Hematopoietic multipotent progenitor cell treated with erythropoietin and hydrocortisone succinate and interleukin-3 and kit ligand, for 6 days (in vitro differentiated cells): ENCODE measurements around the gene PARVA.

Source experiments
- DNase-seq: peaks from one replicate; pipeline ENCODE4 v3.0.0-alpha.2; 2015

PARVA gene

DNA sequence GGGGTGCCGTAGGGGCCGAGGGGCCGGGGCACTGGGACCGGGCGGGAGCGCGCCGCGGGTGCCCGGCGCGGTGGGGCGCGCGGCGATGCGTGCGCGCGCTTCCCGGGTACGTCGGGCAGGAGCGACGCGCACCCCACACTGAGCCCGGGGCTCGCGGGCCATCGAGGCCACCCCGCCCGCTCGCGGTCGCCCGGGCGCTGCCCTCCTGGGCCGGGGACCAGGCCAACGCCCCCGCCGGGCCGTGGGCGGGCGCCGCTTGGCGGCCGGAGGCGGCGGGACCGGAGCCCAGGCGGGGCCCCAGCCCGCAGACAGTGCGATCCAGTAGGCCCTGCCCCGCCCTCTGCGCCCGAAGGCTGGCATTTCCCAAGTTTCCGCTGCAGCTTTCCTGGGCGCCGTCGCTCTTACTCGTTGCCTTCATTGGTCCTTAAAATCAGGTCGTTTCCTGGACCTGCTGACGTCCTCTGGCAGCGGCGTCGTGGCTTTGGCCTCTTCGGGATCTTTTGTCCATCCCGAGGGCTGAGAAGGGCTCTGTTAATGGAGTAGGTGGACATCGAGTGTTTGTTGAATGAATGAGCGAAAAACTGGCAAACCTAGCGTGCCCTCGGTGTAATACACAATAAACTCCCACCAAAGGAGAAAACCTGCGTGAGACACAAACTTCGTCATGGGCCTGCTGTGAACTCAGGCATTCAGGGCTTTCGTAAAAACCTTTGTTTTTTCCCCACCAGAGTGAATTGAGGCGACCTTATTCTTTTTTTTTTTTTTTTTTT, 638 bp downstream of the PARVA start:
- no peak for DNase-seq

DNA sequence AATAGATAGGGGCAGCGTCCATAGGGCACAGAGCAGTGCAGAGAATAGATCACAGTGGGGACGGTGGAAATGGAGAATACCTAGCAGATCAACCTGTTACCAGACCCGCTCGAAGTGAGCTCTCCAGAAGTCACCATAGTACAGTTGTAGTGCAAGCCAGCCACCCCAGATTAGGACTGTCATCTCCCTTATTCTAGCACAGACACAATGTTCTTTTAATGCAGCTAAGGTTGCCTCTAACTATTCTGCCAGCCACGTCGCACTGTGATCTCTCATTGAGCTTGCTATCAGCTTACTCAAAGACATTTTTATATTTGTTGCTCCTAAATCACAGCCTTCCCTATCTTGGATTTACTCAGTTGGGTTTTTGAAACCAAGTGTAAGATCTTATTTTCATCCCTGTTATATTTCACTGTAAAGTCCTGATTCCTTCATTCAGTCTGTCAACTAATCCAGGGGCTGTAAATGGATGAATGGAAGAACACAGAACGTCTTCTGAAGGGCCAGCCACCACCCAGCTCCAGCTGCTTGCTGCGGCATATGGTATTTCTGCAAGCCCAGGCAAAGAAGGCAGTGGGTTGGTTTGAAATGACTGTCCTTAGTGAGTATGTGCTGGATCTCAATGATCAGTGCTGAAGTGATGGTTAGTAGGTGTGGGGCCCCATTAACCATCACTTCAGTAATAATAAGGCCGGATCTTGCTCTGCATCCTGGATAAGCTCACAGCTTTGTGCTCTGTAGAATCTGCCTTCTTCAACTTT, 3.4 kb downstream of the PARVA start:
- DNase-seq: no peak

DNA sequence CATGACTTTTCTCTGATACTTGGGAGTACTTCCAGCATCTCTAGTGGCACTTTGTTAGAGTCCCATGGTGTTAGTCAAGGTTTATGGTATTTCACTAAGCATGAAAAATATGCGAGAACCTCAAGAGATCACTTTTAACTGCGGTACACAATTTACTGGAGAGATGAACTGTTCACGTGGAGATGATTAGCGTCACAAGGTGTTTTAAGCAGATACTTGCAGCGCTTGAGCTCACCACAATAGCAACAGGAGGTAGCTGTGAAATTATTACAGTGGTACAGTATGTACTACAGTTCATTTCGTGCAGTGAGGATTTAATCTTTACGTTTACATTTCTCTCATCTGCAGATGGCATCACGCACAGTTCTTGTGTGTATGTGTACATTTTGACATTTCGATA, 4.5 kb downstream of the PARVA start:
- no peak for DNase-seq

DNA sequence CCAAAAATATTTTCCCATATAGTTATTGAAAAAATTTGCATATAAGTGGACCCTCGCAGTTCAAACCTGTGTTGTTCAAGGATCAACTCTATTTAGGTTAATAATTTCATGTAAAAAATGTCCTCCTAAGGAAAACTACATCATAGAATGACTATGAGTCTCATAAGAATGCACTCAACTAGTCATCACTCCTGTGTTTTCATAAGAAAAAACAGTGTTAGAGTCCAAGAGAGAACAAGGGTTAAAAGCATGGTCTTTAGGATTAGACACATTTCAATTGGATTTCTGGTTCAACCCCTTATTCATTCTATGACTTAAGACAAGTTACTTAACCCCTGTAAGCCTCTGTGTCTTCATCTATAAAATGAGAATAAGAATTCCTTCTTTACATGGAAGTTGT, 5.1 kb downstream of the PARVA start:
- no peak for DNase-seq

DNA sequence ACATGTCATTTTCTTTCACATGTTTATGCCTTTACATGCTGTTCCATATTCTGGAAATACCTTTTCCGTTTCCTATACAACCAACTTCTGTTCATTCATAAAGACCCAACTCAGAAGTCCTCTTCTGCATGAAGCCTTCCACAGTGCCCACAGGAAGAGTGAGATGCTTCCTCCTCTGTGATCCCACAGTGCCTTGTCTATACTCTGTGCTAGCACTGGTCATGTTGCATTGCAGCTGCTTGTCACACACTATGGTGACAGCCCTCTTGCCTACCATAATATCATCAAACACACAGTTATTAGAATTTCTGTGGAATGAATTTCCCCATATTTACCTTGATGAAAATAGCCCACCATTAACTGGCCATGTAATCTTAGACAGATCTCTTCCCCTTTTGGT, 8.9 kb downstream of the PARVA start:
- DNase-seq: no peak

DNA sequence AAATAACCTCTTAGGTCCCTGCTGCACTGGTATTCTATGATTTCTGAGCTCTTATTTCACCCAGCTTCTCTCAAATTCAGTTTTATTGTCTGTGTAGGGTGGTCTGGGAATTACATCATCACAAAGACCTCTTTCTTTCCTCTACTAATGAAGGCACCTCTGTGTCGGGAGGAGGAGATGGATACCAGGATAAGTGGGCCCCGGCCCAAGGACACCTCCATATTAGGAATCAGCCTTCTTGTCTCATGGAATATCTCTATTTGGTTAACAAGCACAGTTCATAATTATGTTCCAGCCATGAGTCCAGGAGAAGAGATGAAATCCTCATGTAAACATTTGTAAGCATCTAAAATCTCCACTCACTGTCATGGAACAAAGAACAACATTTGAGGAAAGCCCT, 9.4 kb downstream of the PARVA start:
- no peak for DNase-seq

DNA sequence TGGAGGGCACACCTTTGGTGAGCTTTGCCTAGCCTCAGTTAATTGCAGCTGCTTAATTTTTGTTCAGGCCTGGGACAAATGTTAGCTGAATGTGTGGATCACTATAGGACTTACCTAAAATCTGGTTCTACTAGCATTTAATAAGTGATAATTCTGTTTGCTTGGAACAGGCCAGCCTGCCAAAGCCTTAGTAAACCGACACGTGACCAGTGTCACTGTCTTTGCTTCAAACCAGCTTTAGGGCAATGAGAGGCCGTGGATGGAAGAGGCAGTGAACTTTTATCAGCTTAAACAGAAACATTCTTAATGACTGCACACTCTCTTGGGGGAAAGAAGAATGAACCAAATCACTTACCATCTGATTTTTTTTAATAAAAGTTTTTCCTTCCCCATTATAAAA, 10.8 kb downstream of the PARVA start:
- no peak for DNase-seq

DNA sequence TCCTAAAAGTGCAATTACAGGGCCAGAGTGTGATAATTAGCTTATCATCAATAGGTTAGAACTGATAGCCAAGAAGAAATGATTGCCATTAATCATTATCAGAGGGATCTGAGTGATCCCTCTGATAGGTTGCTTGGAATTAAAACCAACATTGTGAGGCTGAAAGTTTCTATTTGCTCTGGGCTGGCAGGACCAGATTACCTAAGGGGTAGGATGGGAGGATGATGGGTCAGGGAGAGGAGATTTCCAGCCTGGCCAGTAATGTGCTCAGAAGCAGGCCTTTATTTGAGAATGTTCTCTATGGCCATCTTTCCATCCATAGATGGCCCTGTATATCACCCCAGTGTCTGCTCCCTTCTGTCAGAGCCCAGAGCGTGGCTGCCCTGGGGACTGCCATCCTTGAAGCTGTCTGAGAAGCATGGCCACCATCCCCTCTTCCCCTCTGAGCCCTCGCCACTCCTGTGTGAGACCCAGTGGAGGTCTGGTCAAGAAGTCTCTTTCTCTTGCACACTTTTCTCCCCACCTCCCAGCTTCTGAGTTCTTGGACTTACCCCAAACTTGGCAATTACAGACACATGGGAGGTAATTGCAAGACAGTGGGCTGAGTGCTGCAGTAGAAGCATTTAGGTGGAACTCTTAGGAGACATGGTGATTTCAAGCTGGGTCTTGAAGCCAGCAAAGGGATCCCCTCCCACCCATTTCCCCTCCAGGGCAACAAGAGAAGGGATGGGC, 11.7 kb downstream of the PARVA start:
- DNase-seq: no peak

DNA sequence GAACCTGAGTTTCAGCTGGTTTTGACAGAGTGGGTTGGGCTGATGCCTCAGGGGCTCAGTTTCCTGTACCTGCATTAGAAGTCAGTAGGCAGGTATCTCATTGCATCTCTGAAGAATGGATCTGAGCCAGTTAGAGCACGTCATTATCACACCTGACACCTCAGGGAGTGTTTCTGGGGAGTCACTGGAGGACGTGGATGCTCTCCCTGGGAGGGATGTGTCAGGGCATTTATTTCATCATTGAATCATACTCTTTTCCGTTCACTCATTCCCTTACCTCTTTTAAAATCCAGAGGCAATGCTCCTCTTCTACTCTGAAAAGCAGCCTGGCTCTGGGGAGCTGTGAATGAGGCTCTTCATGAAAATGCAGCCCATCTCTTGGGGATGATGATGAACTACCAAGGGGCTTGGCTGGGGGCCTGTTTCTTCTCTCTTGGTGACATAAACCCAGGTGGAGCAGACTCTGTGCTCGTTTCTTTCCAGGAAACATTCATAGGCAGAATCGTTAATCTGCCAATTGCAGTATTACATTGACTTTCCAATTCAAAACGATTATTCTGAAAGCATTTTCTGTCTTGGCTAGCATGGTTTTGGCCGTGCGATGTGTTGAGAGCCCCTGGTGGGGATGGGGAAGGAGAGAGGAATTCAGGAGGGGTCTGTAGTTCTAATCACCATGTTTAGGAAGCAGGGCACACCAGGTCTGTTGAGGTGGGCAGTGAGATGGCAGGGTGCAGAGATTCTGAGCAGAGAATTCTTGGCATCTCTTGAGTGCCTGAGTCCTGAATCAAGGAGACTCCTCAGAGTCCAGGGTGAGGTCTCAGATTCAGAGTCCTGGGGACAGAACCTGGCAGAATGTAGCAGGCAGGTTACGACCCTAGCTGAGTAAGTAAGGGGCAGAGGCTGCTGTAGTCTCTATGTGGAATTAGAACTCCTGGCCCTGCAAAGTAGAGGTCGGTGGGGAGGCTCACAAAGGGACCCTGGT, 12.6 kb downstream of the PARVA start:
- DNase-seq: no peak

DNA sequence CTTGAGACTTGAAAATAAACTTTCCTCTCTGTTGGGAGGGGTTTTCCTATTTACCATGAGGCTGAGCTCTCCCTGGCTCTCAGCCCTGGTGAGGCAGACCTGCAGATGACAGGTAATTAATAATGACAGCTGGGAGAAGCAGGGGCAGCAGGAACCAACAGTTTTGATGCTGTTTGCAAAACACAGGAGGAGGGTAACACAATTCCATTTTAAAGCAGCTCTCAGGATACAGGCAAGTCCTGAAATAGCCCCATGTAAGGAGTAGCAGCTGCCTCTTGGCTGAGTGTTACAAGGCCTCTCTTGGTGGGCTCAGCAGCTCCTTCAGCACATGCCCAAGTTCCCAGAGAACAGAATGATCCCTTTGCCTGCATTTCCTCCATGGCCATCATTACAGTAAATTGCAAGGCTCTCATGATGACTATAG, 13.3 kb downstream of the PARVA start:
- no peak for DNase-seq

DNA sequence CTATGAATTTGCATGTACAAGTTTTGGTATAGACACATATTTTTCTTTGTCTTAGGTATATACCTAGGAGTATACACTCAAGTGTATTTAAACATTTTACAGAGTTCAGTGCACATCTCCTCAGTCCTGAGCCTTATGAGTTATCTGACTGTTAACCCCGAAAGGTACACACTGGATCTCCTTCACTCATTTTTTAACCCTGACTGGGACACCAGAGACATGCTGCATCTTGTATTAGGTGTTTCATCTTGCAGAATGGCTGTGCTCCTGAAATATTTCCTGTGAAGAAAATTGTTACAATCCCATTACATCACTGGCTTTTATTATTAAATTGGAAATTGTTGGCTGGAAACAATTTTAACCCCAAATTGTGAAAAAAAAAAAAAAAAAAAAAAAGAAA, 15.3 kb downstream of the PARVA start:
- no peak for DNase-seq

DNA sequence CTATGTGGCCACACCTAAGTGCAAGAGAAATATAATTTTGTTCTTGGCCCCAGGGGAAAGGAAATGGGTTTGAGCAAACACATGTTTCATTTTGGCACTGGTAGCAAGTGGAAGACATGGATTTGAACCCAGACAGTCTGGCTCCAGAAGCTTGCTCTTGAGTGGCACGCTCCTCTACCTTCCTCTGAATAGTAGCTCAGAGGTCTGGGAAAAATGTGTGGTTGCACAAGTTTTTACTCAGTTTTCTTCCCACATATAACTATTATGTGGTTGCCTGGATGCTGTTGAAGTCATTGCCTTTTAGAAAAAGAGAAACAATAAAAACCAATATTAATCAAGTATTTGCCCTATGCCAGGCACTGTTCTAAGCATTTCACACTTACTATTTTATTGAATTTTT, 16.3 kb downstream of the PARVA start:
- DNase-seq: no peak

DNA sequence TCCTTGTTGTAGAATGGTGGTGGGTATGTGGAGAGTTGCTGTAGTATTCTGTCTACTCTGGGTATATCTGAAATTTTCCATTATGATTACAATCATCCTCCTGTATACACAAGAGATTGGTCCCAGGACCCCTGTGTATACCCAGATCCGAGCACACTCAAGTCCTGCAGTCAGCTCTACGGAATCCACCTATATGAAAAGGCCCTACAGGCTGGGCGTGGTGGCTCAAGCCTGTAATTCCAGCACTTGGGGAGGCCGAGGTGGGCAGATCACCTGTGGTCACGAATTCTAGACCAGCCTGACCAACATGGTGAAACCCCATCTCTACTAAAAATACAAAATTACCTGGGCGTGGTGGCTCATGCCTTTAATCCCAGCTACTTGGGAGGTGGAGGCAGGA, 17.2 kb downstream of the PARVA start:
- DNase-seq: no peak

DNA sequence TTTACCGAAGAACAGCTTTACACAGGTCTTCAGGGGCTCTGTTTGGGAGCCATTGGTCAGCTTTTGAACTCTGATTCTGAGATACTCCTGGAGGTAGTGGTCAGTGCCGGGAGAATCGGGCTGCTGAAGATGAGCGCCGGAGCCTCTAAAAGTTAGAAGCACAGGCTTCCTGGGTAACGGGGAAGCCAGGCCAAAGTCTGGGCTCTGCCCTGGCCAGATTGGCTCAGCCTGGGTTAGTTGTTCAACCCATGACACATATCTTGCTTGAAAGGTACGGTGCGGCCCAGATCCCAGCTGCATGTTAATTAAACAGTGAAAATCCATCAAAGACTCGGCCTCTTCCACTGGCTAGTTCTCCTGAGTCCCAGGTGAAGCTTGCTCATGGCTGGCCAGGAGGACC, 18.0 kb downstream of the PARVA start:
- no peak for DNase-seq

DNA sequence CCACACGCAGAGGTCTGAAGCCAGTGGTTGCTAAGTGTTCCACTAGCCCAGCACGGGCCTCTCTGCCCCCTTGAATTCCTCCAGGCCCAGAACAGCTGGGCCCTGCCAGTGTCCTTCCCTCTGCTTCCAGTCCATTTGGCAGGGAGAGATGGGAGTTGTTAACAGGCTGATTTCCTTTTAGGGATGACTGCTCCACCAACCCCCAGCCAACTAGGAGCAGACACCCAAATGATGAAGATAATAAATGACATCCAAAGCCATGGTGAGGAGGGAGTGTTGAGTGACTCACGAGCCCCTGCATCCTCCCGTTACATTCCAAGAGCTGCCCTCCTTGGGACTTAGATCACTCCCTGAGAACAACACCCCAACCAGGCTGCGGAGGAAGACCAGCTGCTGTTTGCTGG, 20.6 kb downstream of the PARVA start:
- DNase-seq: no peak

DNA sequence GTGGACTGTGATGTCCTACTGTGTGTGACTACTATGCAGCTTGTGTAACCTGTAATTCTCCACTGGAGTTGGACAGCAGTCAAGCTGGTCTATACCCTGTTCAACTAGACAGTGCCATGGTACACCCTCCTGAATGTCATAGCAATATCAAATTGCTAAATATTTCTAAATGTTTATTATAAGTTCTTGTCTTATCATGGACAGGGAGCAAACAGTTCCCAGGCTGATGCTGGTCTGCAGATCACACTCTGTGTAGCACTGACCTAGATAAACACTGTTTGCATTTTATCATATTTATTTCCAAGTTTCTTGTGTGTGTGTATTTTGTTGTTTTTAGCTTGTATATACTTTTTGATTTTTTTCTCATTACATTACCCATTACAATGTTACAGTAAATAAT, 22.0 kb downstream of the PARVA start:
- no peak for DNase-seq

DNA sequence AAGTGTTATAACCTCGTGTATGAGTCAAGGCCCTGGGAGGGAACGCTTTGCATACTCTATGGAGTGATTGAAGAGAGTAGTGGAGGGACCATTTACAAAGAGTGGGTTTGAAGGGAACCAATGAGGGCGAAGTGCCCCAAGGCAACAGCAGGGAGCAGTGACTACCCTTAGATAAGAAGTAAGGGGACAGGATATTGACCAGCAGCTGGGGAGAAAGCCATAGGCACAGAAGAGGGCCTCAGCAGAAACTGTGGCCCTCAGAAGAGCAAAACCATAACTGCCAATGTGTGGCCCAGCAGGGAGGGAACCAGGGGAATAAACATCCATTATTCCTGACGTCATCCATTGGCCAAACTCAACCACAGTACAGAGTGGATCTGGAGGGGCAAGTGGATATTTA, 24.7 kb downstream of the PARVA start:
- DNase-seq: no peak

DNA sequence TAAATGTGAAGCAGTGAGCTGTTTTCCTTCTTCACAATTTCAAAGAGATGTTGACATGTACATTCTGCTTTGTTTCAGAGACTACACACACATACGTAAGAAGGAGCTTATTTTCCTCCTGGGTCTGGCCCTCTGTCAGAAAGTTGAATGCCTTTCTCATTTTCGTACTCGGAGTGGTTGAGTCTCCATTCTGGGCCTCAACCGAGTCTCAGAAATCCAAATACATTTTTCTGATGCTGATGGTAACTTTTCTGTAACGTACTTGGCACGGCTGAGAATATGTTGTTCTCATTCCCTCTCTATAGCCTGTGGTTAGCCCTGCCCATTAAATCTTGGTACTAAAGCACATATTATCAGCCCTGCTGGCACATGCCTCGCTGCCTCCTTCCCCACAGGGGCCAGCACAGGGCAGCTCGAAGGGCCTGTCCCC, 25.3 kb downstream of the PARVA start:
- DNase-seq: no peak

DNA sequence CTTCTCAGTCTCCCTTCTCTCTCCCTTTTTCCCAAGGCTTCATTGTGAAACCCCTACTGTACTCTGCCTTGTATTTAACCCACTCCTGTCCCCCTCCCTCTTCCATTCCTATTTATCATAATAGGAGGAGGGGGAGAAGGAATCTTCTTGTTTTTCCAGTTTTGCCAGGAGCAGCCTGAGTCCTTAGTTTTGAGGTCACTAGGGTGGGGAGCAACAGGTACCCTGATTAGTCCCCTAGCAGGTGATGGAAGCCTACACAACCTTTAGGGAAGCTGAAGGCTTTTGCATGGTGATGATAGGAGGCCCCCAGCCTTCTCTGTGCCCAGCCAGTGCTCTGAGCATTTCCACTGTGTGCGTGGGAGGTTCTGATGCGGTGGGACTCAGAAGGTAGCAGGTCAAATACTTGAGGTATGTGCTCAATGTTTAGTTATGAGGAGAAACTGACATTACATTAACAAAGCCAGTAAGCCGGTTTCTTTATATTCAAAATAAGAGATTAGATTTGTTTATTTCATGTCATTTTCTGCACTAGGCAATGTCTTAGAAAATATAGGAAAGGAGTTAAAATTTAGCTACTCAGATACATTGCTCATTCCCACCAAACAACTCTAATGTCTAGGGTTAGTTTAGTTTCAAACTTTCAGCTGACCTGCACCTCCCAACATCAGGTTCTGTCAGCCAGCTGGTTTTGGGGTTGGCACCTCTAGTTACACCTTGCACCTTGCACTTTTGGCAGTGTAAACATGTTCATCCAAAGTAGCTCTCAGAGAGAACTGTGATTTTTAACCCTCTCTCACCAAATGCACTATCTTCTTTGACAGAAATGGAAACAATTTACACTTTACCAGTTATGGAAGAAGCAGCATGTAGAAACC, 26.0 kb downstream of the PARVA start:
- no peak for DNase-seq

DNA sequence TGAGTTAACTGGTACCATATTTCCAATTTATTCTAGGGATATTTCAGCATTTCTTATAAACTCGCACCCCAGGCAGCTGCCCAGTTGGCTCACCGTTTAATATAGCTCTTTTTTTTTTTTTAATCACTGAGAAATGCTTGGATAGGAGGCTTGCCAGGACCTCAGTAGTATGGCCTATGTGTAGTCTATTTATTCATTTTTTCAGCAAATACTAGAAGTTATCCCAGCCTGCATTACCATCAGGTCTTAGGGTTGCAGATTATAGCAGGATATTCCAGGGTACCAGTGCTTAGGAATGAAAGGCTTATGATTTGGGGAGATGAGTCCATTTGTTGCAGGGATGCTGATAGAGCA, 26.6 kb downstream of the PARVA start:
- DNase-seq: no peak

DNA sequence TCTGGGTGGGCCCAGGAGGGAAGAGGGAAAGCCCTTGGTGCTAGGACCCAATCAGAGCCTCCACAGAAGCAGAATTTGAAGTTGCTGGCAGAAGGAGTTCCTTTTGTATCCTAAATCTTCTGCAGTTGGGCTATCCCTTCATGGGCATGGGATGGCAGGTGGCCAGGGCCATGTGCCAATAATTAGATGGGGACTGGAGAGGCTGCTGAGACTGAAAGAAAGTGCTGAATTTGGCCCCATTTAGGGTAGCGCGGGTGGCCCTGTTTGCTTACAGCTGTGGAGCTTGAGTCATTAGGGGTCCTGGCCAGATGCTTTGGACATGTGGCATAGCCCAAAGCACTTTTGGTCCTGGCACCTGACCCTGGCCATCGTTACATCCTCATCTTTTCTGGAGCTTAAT, 27.1 kb downstream of the PARVA start:
- no peak for DNase-seq
